Measurements from ENCODE around the gene TTC33.

DNA sequence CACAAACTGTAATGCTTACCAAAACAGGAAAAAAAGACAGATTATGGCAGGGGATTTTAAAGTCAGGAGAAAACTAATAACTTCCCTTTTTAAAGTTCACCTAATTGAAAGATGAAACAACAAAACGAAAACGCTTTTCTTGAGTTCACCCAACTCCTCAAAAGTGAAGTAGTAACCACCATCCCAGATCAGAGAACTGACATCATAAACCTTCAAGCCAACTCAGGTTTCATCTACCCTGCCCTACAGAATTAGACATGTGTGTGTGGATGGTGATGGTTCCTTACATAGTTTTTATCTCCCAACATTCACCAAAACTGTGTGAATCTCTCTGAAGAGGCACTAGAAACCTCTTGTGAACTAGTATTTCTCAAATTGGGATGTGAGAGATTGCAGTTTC is 271.3 kb downstream of the TTC33 start:
- TF ChIP-seq POLR2AphosphoS5 (IDR thresholded peaks at IDR 0.05; ENCODE audit: borderline replicate concordance, low read depth, low read length) (no peak), EZH2 (IDR thresholded peaks at IDR 0.05) (no peak)

All from SK-N-MC (cell line).